HL-60 (cell line): ENCODE data around the gene GPR137.

Source experiments
- CTCF ChIP-seq: IDR thresholded peaks from one replicate; pipeline ENCODE4 v1.5.1; 2011; ENCODE audit warnings: low read length, control low read depth, inconsistent platforms; ENCODE audit not compliant: insufficient read depth
- POLR2AphosphoS5 ChIP-seq: IDR thresholded peaks from 2 replicates; pipeline ENCODE4 v1.6.1; 2012; ENCODE audit warnings: low read depth

GRCh38 chr11:64317325-64317960, 31.8 kb downstream of the GPR137 start, which contains the start of gene TRMT112:
- no peak for TF ChIP-seq CTCF
- peak; percentile 86 for TF ChIP-seq POLR2AphosphoS5
